Skeletal muscle tissue (tissue), 4 donors: ENCODE measurements around the gene GALNT18. TPM values are rescaled to one million over a fixed set of nuclear protein-coding genes. Genes with fewer than 3 reads are reported as not detected.

Experiments used
- H3K27ac ChIP-seq: one replicate; pipeline ENCODE4 v1.7.0; 2013; ENCODE audit warnings: mild to moderate bottlenecking, low read depth, low read length, inconsistent platforms
- H3K27me3 ChIP-seq, 3 donors: one replicate each; pipeline ENCODE4 v1.7.0; 2013; ENCODE audit warnings: low read length in 3 of 3; ENCODE audit not compliant: control insufficient read depth in 3 of 3, insufficient read depth in 3 of 3
- H3K36me3 ChIP-seq, 3 donors: one replicate each; pipeline ENCODE4 v1.7.0; 2013; ENCODE audit warnings: low read length in 3 of 3; ENCODE audit not compliant: control insufficient read depth in 3 of 3, insufficient read depth in 3 of 3
- H3K4me1 ChIP-seq, 3 donors: one replicate each; pipeline ENCODE4 v1.7.0; 2013; ENCODE audit warnings: low read length in 3 of 3, mild to moderate bottlenecking in 3 of 3; ENCODE audit not compliant: control insufficient read depth in 3 of 3, insufficient read depth in 3 of 3
- H3K4me3 ChIP-seq, 3 donors: one replicate each; pipeline ENCODE4 v1.7.0; 2013; ENCODE audit warnings: low read length in 3 of 3
- H3K9ac ChIP-seq, 3 donors: one replicate each; pipeline ENCODE4 v1.7.0; 2013; ENCODE audit warnings: low read length in 3 of 3, mild to moderate bottlenecking in 3 of 3, moderate library complexity in 2 of 3, low read depth in 1 of 3
- H3K9me3 ChIP-seq, 3 donors: one replicate each; pipeline ENCODE4 v1.7.0; 2013; ENCODE audit warnings: low read length in 3 of 3; ENCODE audit not compliant: control insufficient read depth in 3 of 3
- total RNA-seq: library from RNA; depleted of rRNA; stranded (reverse); fragments of >200 nt; gene quantifications from one replicate; pipeline ENCODE4 v1.2.3, GENCODE V29; 2014
- donor health status: Osteomylitis.

GALNT18 gene
- total RNA-seq, 1 donor from 2014 or later = 9.4 TPM

GRCh38 chr11:11427542-11427941, 194.3 kb downstream of the GALNT18 start:
- Histone ChIP-seq H3K4me3 (peak overlapping the region in 2 of 3 donors; percentile 40 to 52), H3K36me3 (peaks cover 0 to 2% (median 0%) of the 10 kb centered on the region in 3 donors), H3K27me3 (no peaks in the 10 kb centered on the region), H3K9ac (peak overlapping the region in 1 of 3 donors; percentile 51), H3K9me3 (no peaks in the 10 kb centered on the region), H3K27ac (peak overlapping the region; percentile 36), H3K4me1 (peaks cover 15 to 32% (median 31%) of the 10 kb centered on the region in 3 donors)

- no peak overlapping the region for H3K9ac ChIP-seq
- peaks cover 15 to 36% (median 34%) of the 10 kb centered on the region in 3 donors for H3K4me1 ChIP-seq
- H3K27ac ChIP-seq = peak overlapping the region; percentile 36
- H3K36me3 ChIP-seq = peaks cover 0 to 2% (median 0%) of the 10 kb centered on the region in 3 donors
- H3K4me3 ChIP-seq = peak overlapping the region in 1 of 3 donors; percentile 52
- H3K9me3 ChIP-seq = no peaks in the 10 kb centered on the region
- H3K27me3 ChIP-seq = no peaks in the 10 kb centered on the region
Observed at GRCh38 chr11:11427140-11427539, 194.7 kb downstream of the GALNT18 start.

- H3K4me1 ChIP-seq = peaks cover 15 to 40% (median 39%) of the 10 kb centered on the region in 3 donors
- no peak overlapping the region for H3K4me3 ChIP-seq
- H3K9ac ChIP-seq = no peak overlapping the region
- no peaks in the 10 kb centered on the region for H3K36me3 ChIP-seq
- H3K27ac ChIP-seq = no peak overlapping the region
- H3K27me3 ChIP-seq = no peaks in the 10 kb centered on the region
- H3K9me3 ChIP-seq = no peaks in the 10 kb centered on the region
Observed at GRCh38 chr11:11426226-11426952, 195.4 kb downstream of the GALNT18 start.

GRCh38 chr11:11425806-11426205, 196.0 kb downstream of the GALNT18 start:
- H3K27ac ChIP-seq = no peak overlapping the region
- no peaks in the 10 kb centered on the region for H3K9me3 ChIP-seq
- no peak overlapping the region for H3K9ac ChIP-seq
- no peaks in the 10 kb centered on the region for H3K36me3 ChIP-seq
- no peaks in the 10 kb centered on the region for H3K27me3 ChIP-seq
- H3K4me3 ChIP-seq = no peak overlapping the region
- peaks cover 15 to 46% (median 44%) of the 10 kb centered on the region in 3 donors for H3K4me1 ChIP-seq

- Histone ChIP-seq H3K9ac (no peak overlapping the region), H3K36me3 (no peaks in the 10 kb centered on the region), H3K9me3 (no peaks in the 10 kb centered on the region), H3K4me3 (no peak overlapping the region), H3K4me1 (peaks cover 20 to 53% (median 44%) of the 10 kb centered on the region in 3 donors), H3K27ac (no peak overlapping the region), H3K27me3 (no peaks in the 10 kb centered on the region)
Observed at GRCh38 chr11:11424688-11425087, 197.1 kb downstream of the GALNT18 start.

- H3K36me3 ChIP-seq = no peaks in the 10 kb centered on the region
- no peaks in the 10 kb centered on the region for H3K9me3 ChIP-seq
- H3K27me3 ChIP-seq = no peaks in the 10 kb centered on the region
- H3K9ac ChIP-seq = peak overlapping the region in 1 of 3 donors; percentile 25
- no peak overlapping the region for H3K4me3 ChIP-seq
- no peak overlapping the region for H3K27ac ChIP-seq
- H3K4me1 ChIP-seq = peaks cover 12 to 45% (median 37%) of the 10 kb centered on the region in 3 donors
Observed at GRCh38 chr11:11422411-11423128, 199.2 kb downstream of the GALNT18 start.

GRCh38 chr11:11421509-11421908, 200.3 kb downstream of the GALNT18 start:
- Histone ChIP-seq H3K27me3 (no peaks in the 10 kb centered on the region), H3K27ac (no peak overlapping the region), H3K9ac (peak overlapping the region in 1 of 3 donors; percentile 16), H3K4me3 (no peak overlapping the region), H3K4me1 (peaks cover 9 to 42% (median 36%) of the 10 kb centered on the region in 3 donors), H3K9me3 (no peaks in the 10 kb centered on the region), H3K36me3 (no peaks in the 10 kb centered on the region)

GRCh38 chr11:11420899-11421285, 200.9 kb downstream of the GALNT18 start:
- Histone ChIP-seq H3K4me1 (peaks cover 13 to 43% (median 35%) of the 10 kb centered on the region in 3 donors), H3K36me3 (no peaks in the 10 kb centered on the region), H3K9me3 (no peaks in the 10 kb centered on the region), H3K27ac (no peak overlapping the region), H3K4me3 (no peak overlapping the region), H3K27me3 (no peaks in the 10 kb centered on the region), H3K9ac (no peak overlapping the region)

GRCh38 chr11:11420191-11420898, 201.5 kb downstream of the GALNT18 start:
- no peak overlapping the region for H3K27ac ChIP-seq
- no peak overlapping the region for H3K9ac ChIP-seq
- H3K9me3 ChIP-seq = no peaks in the 10 kb centered on the region
- no peaks in the 10 kb centered on the region for H3K27me3 ChIP-seq
- no peaks in the 10 kb centered on the region for H3K36me3 ChIP-seq
- H3K4me3 ChIP-seq = no peak overlapping the region
- peaks cover 16 to 43% (median 32%) of the 10 kb centered on the region in 3 donors for H3K4me1 ChIP-seq
